ENCODE results near the gene AGPAT3.
A peak's percentile ranks its signal among the peaks of the same experiment; 100 is the strongest.

Gene AGPAT3

GRCh38 chr21:43935711-43936110 is 70.7 kb downstream of the AGPAT3 start:
- DNase-seq (ENCODE audit: low read depth, low spot score), result no peak

- no peak for DNase-seq (ENCODE audit: low read depth, low spot score)
These were observed 71.4 kb downstream of the AGPAT3 start for GRCh38 chr21:43936247-43936967.

GRCh38 chr21:43937051-43937832 is 72.2 kb downstream of the AGPAT3 start:
- no peak for DNase-seq (ENCODE audit: low read depth, low spot score)

- DNase-seq (ENCODE audit: low read depth, low spot score), result no peak
These were observed 72.9 kb downstream of the AGPAT3 start for GRCh38 chr21:43937891-43938309.

GRCh38 chr21:43938751-43939442 is 73.9 kb downstream of the AGPAT3 start:
- DNase-seq (ENCODE audit: low read depth, low spot score), result peak; percentile 17

GRCh38 chr21:43939443-43940328 is 74.7 kb downstream of the AGPAT3 start:
- no peak for DNase-seq (ENCODE audit: low read depth, low spot score)

GRCh38 chr21:43940329-43941050 is 75.5 kb downstream of the AGPAT3 start:
- DNase-seq (ENCODE audit: low read depth, low spot score), result no peak

- DNase-seq (ENCODE audit: low read depth, low spot score), result no peak
These were observed 77.2 kb downstream of the AGPAT3 start for GRCh38 chr21:43942201-43942600.

- DNase-seq (ENCODE audit: low read depth, low spot score), result no peak
These were observed 77.6 kb downstream of the AGPAT3 start for GRCh38 chr21:43942621-43943020.

GRCh38 chr21:43943512-43944077 is 78.6 kb downstream of the AGPAT3 start:
- DNase-seq (ENCODE audit: low read depth, low spot score), result no peak

- DNase-seq (ENCODE audit: low read depth, low spot score), result no peak
These were observed 79.1 kb downstream of the AGPAT3 start for GRCh38 chr21:43944078-43944633.

GRCh38 chr21:43944757-43945156 is 79.7 kb downstream of the AGPAT3 start:
- no peak for DNase-seq (ENCODE audit: low read depth, low spot score)

- no peak for DNase-seq (ENCODE audit: low read depth, low spot score)
These were observed 83.9 kb downstream of the AGPAT3 start for GRCh38 chr21:43948740-43949498.

- no peak for DNase-seq (ENCODE audit: low read depth, low spot score)
These were observed 84.6 kb downstream of the AGPAT3 start for GRCh38 chr21:43949499-43950208.

- no peak for DNase-seq (ENCODE audit: low read depth, low spot score)
These were observed 85.5 kb downstream of the AGPAT3 start for GRCh38 chr21:43950481-43950880.

- DNase-seq (ENCODE audit: low read depth, low spot score), result no peak
These were observed 85.9 kb downstream of the AGPAT3 start for GRCh38 chr21:43950936-43951335.

- no peak for DNase-seq (ENCODE audit: low read depth, low spot score)
These were observed 87.1 kb downstream of the AGPAT3 start for GRCh38 chr21:43951911-43952703.

- DNase-seq (ENCODE audit: low read depth, low spot score), result no peak
These were observed 88.0 kb downstream of the AGPAT3 start for GRCh38 chr21:43953021-43953420.

All from smooth muscle cell of the brain vasculature (primary cell).